K562 (cell line): ENCODE results near the gene CDCA3. TPM values are rescaled to one million over a fixed set of nuclear protein-coding genes. Genes with fewer than 3 reads are reported as not detected.

Experiments used
- ATAC-seq: fragments of 200-7000 bp; cut with Tn5 transposase; 3 replicates; pipeline ENCODE4 v1.9.1; 2020; ENCODE audit warnings: moderate library complexity
- BruUV-seq: library from RNA; stranded (reverse); fragments of 400-500 nt; replicated peaks from 2 replicates; lab custom pipeline; 2021; lab: Mats Ljungman, UMichigan
- CTCF ChIA-PET: fragments of 300-600 bp; formaldehyde crosslinking; extraction: SDS; loops from one replicate; lab custom pipeline; 2021; ENCODE audit warnings: low intra/inter-chr PET ratio; lab: Yijun Ruan, JAX
- POLR2A ChIA-PET: fragments of 300-600, 350-650 bp; sonication (Branson Sonifier 250); formaldehyde crosslinking; extraction: SDS; loops from one replicate; lab custom pipeline; 2021; ENCODE audit warnings: antibody characterized with exemption, inconsistent platforms; lab: Yijun Ruan, JAX
- DNase-seq, 4 experiments: peaks; one replicate each; pipeline versions ENCODE4 v3.0.0 to v3.0.0-alpha.2; 2011 to 2018; ENCODE audit warnings: low spot score in 3 of 4, mixed read lengths in 3 of 4; ENCODE audit errors: extremely low read depth in 1 of 4
- FAIRE-seq: peaks from 2 replicates; lab custom pipeline; 2011; peaks lifted over from hg19 to GRCh38; lab: Jason Lieb, UNC
- H2AFZ ChIP-seq: 2 replicates; pipeline ENCODE4 v1.6.0; 2011; ENCODE audit warnings: low read depth, low read length, control low read depth, inconsistent platforms
- H3K27ac ChIP-seq: fragments of 200-600 bp; 3 replicates; pipeline ENCODE4 v1.8.0; 2011; ENCODE audit warnings: low read depth, mild to moderate bottlenecking, control low read depth, inconsistent platforms, low read length, moderate library complexity, mixed read lengths; ENCODE audit errors: extremely low read depth
- H3K27me3 ChIP-seq, 2 experiments: fragments of 300-600 bp in 1 of 2; 2 replicates in 1 of 2; 3 replicates in 1 of 2; pipeline versions ENCODE4 v1.6.0 to v1.8.0; 2011; ENCODE audit warnings: inconsistent platforms in 2 of 2, low read length in 2 of 2, mild to moderate bottlenecking in 1 of 2, mixed read lengths in 1 of 2, moderate library complexity in 1 of 2; ENCODE audit not compliant: control insufficient read depth in 2 of 2, insufficient read depth in 2 of 2
- H3K36me3 ChIP-seq: fragments of 300-600 bp; 3 replicates; pipeline ENCODE4 v1.8.0; 2011; ENCODE audit warnings: mild to moderate bottlenecking, low read length, inconsistent platforms; ENCODE audit not compliant: control insufficient read depth, insufficient read depth
- H3K4me1 ChIP-seq, 2 experiments: fragments of 200-600 bp in 1 of 2; replicated peaks in 1 of 2; 2 replicates in 1 of 2; 3 replicates in 1 of 2; pipeline versions ENCODE4 v1.5.1 to v1.8.0; 2011; ENCODE audit warnings: inconsistent platforms in 2 of 2, low read length in 2 of 2, mild to moderate bottlenecking in 1 of 2, mixed read lengths in 1 of 2, moderate library complexity in 1 of 2; ENCODE audit not compliant: control insufficient read depth in 2 of 2, insufficient read depth in 2 of 2
- H3K4me2 ChIP-seq: 2 replicates; pipeline ENCODE4 v1.6.1; 2011; ENCODE audit warnings: low read length, control low read depth, inconsistent platforms, mixed read lengths; ENCODE audit not compliant: insufficient read depth
- H3K4me3 ChIP-seq: fragments of 200-600 bp; sonication (generic), shearing (Covaris generic); 2 replicates; pipeline ENCODE4 v1.5.1; 2016; ENCODE audit warnings: control low read depth, inconsistent platforms
- H3K79me2 ChIP-seq: fragments of 200-600 bp; 3 replicates; pipeline ENCODE4 v1.8.0; 2011; ENCODE audit warnings: low read length, inconsistent platforms; ENCODE audit not compliant: control insufficient read depth, insufficient read depth
- H3K9ac ChIP-seq, 2 experiments: 2 replicates each; pipeline versions ENCODE4 v1.6.0 to v1.6.1; 2011; ENCODE audit warnings: low read depth in 2 of 2, low read length in 2 of 2, control low read depth in 1 of 2, inconsistent platforms in 1 of 2, mild to moderate bottlenecking in 1 of 2, mixed read lengths in 1 of 2; ENCODE audit not compliant: insufficient read depth in 1 of 2
- H3K9me1 ChIP-seq: one replicate; pipeline ENCODE4 v1.6.0; 2011; ENCODE audit warnings: inconsistent platforms, mild to moderate bottlenecking, low read length, moderate library complexity; ENCODE audit not compliant: control insufficient read depth, insufficient read depth
- H3K9me3 ChIP-seq: replicated peaks from 2 replicates; pipeline ENCODE4 v1.5.1; 2011; ENCODE audit warnings: low read depth, low read length, inconsistent platforms; ENCODE audit not compliant: control insufficient read depth, insufficient read depth
- H4K20me1 ChIP-seq: replicated peaks from 2 replicates; pipeline ENCODE4 v1.6.1; 2011; ENCODE audit warnings: low read length, inconsistent platforms, mixed read lengths; ENCODE audit not compliant: control insufficient read depth, insufficient read depth
- GATAD2B ChIP-seq: fragments of 450-650 bp; IDR thresholded peaks from 2 replicates; pipeline ENCODE4 v1.6.1; 2017; ENCODE audit warnings: mild to moderate bottlenecking, borderline replicate concordance
- REST ChIP-seq, 2 experiments: fragments of 450-650 bp; formaldehyde crosslinking in 1 of 2; IDR thresholded peaks; 2 replicates each; pipeline versions ENCODE4 v1.4.0 to v1.6.1; 2014 to 2020; ENCODE audit warnings: mild to moderate bottlenecking in 2 of 2, borderline replicate concordance in 1 of 2, low read depth in 1 of 2
- SFPQ ChIP-seq: fragments of 200-400 bp; formaldehyde crosslinking; IDR thresholded peaks from 2 replicates; pipeline ENCODE4 v1.6.1; 2017; ENCODE audit warnings: mild to moderate bottlenecking, low read depth, low read length, moderate library complexity
- SNAPC5 ChIP-seq: fragments of 250-450 bp; sonication (Bioruptor Pico); IDR thresholded peaks from 2 replicates; pipeline ENCODE4 v1.8.0; 2021; ENCODE audit warnings: moderate library complexity, mild to moderate bottlenecking, inconsistent platforms
- TCF3 ChIP-seq: sonication (generic); formaldehyde crosslinking; IDR thresholded peaks from 2 replicates; pipeline ENCODE4 v1.4.0; 2020; ENCODE audit warnings: mild to moderate bottlenecking, missing genetic modification reagents
- WGBS: fragments of 100-300 bp; shearing (Covaris generic); methylation state at CpG from one replicate; pipeline ENCODE4 v1.1.6; 2016; ENCODE audit warnings: low coverage, mixed read lengths; ENCODE audit not compliant: insufficient coverage; ENCODE audit errors: missing lambda C conversion rate; 5-methylcytosine and 5-hydroxymethylcytosine counted together
- in situ Hi-C: fragments of 300-500 bp; cut with MboI; formaldehyde crosslinking; loops from 4 replicates; pipeline ENCODE4 v1.15.0; 2018; ENCODE audit warnings: inconsistent platforms, mixed read lengths
- intact Hi-C: fragments of 100-400 bp; cut with micrococcal nuclease; formaldehyde crosslinking; loops from 2 replicates; pipeline ENCODE4 v1.14.2; 2022
- polyA plus RNA-seq, 8 experiments: library from polyadenylated mRNA; depleted of rRNA in 4 of 8; stranded (reverse) in 5 of 8; unstranded in 3 of 8; fragments of >200 nt; fragmentation: Nextera tagmentation in 2 of 8; fragmentation: Illumina TruSeq in 1 of 8; extraction: Ambion mirVana in 2 of 8; extraction: Trizol in 1 of 8; gene quantifications; 2 replicates each; pipeline versions ENCODE4 v1.2.1 to v1.2.3, GENCODE V29; 2011 to 2014; ENCODE audit warnings: inconsistent platforms in 1 of 8, missing spikeins in 1 of 8
- total RNA-seq, 7 experiments: library from RNA; depleted of rRNA in 6 of 7; stranded (reverse); fragments of >200 nt in 6 of 7; fragmentation: Illumina TruSeq in 2 of 7; extraction: Trizol in 2 of 7; gene quantifications; 2 replicates each; pipeline versions ENCODE4 v1.2.1 to v1.2.3, GENCODE V29; 2011 to 2021; ENCODE audit warnings: low replicate concordance in 1 of 7

The CDCA3 gene
- total and polyA plus RNA-seq, 9 of the 15 experiments (the other 6 are each of a cell fraction or from before 2014, with no cell fraction given) = 24.2 to 80.8 (median 55.1) TPM

- no peak for TF ChIP-seq REST (IDR thresholded peaks at IDR 0.05; ENCODE audit: borderline replicate concordance)
- no peak for TF ChIP-seq REST (CRISPR knock-in tag; IDR thresholded peaks at IDR 0.05; ENCODE audit: low read depth)
Measured at GRCh38 chr12:6818645-6819044, 32.4 kb downstream of the CDCA3 start (continued).

GRCh38 chr12:6818222-6818621, 32.9 kb downstream of the CDCA3 start:
- in situ Hi-C loops = no loop called here
- Histone ChIP-seq H2AFZ (no peak overlapping the region), H3K79me2 (no peaks in the 10 kb centered on the region), H3K9me1 (no peaks in the 10 kb centered on the region), H3K27me3 (no peaks in the 10 kb centered on the region), H3K27ac (no peak overlapping the region), H3K9me3 (no peaks in the 10 kb centered on the region), H3K4me2 (no peak overlapping the region), H3K36me3 (no peaks in the 10 kb centered on the region), H3K4me1 (peaks cover 8 to 11% of the 10 kb centered on the region in 2 experiments; a peak in 4 of 5 replicates), H3K4me3 (no peak overlapping the region), H4K20me1 (no peaks in the 10 kb centered on the region), H3K9ac (no peak overlapping the region)
- no TSS peak for BruUV-seq
- ChIA-PET POLR2A (interaction anchor here (0.5 kb wide), 1 partner anchor 23 kb away, joined by 3 read pairs; no protein-coding TSS in a partner anchor), CTCF (no interaction called here)
- WGBS = 100% methylated on average over 1 of the region's 10 CpGs
- FAIRE-seq (no peak), DNase-seq (no peak), ATAC-seq (no peak)
- intact Hi-C loops = no loop called here
- no peak for TF ChIP-seq SNAPC5
- no peak for TF ChIP-seq GATAD2B
- TF ChIP-seq SFPQ = no peak
- TF ChIP-seq TCF3 (CRISPR knock-in tag) = no peak
